Left colon (tissue), 2 donors: Measurements from ENCODE around the gene MAST4. TPM values are rescaled to one million over a fixed set of nuclear protein-coding genes. Genes with fewer than 3 reads are reported as not detected.

Experiments used
- ATAC-seq: fragments of 200-7000 bp; cut with Tn5 transposase; one replicate; pipeline ENCODE4 v1.9.1; 2020; ENCODE audit warnings: mild to moderate bottlenecking, moderate library complexity
- DNase-seq, 2 donors: peaks; one replicate each; pipeline ENCODE4 v3.0.0-alpha.2; 2020
- intact Hi-C, 2 donors: fragments of 100-400 bp; cut with DNase I in 1 of 2; cut with micrococcal nuclease in 1 of 2; formaldehyde crosslinking; loops; one replicate each; pipeline versions ENCODE4 v1.11.2 to v1.14.0; 2022; cut with DNase I, micrococcal nuclease
- total RNA-seq, 2 donors: library from RNA; stranded (reverse); fragmentation: NEBNext Ultra II Directional; extraction: Animal tissue kit (Norgen Biotek cat#: 25700); gene quantifications; one replicate each; pipeline ENCODE4 v1.2.1, GENCODE V29; 2021
- donor health status: DM: no; HTN: no; CAD: no.
- donor health status: DM: yes; HTN: yes; CAD: no.

The MAST4 gene
- total RNA-seq, 2 donors from 2014 or later: 12.8 to 20.5 TPM

GRCh38 chr5:66769839-66770617 is 173.8 kb downstream of the MAST4 start:
- ATAC-seq (no peak), DNase-seq (peak in 1 of 2 donors; percentile 8)
- intact Hi-C loops: no loop called here

- DNase-seq (no peak), ATAC-seq (no peak)
- intact Hi-C loops: no loop called here
Observed at GRCh38 chr5:66777868-66778267, 181.7 kb downstream of the MAST4 start.

DNA sequence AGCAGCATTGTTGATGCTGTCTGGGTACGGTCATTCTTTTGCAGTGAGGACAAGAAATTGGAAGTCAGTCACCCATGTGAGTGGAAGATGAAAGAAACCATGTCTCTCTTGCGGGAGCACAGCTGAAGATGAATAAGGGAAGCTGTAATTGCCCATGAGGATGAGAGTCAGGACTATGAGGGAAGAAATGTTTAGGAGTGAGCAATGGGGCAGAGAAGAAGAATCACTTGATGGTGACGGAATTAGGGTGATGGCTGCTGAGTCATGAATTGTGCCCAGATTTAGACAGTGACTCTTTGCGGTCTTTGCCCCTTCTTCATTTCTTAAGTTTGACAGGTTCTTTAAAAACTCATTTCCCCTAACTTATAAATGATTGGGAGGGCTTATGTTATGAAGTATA is 183.3 kb downstream of the MAST4 start:
- DNase-seq: no peak
- intact Hi-C loops: no loop called here
- no peak for ATAC-seq

DNA sequence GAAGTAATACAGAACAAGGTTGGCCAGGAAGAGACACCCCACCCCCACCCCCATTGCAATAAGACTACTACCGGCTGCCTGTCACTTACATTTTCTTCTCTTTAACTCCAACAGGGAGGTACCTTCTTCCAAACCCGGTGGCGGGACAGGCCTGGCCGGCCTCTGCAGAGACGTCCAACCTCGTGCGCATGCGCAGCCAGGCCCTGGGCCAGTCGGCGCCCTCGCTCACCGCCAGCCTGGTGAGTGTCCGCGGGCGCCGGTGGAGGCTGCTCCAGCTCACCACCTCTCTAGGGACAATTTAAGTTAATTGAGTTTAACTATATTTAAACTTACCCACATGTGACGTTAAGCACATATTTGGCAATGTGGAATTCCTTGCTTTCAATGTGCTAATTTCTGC is 192.4 kb downstream of the MAST4 start:
- DNase-seq: no peak
- no peak for ATAC-seq
- intact Hi-C loops: no loop called here

GRCh38 chr5:66789434-66789833 is 193.2 kb downstream of the MAST4 start:
- DNase-seq (no peak), ATAC-seq (no peak)
- intact Hi-C loops: no loop called here

DNA sequence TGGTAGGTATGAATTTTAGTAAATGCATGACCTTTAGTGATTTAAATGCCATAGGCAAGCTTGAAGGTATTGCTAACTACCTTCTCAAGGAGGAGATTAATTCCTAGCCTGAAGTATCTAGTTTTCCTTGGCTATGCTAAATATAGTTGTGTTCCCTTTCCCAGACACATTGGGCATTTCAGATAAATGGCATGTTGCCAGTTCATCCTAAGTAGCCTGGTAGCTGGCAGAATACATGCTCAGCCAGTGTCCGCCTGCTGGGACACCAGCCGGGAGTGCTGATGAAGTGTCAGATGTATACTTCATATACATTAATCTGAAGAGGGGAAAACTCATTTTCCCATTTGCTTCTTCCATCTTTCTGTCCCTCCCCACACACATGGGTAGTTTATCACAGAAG is 196.9 kb downstream of the MAST4 start:
- ATAC-seq: no peak

DNA sequence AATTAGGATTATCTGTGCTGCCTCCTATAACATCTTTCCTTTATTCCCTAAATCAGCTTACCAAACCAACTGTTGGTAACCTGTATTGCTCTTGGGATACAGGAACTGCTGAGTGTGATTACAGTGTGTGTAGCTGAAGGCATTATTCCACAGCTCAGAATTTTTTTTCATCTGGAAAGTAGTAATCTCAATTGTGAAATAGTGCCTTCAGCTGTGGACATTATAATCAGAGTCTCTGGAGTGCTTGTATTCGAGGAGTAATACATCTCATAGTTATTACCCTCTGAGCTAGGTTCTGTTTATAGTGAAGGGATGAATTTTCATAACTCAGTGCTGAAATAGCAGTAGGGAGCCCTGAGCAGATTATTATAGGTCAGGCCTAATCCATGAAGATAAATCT is 199.5 kb downstream of the MAST4 start:
- no peak for DNase-seq
- ATAC-seq: no peak
- intact Hi-C loops: no loop called here

More for the DNA sequence above, 196.9 kb downstream of the MAST4 start:
- intact Hi-C loops: no loop called here
- no peak for DNase-seq

GRCh38 chr5:66796305-66797292 is 200.4 kb downstream of the MAST4 start:
- no peak for DNase-seq
- no peak for ATAC-seq
- intact Hi-C loops: no loop called here

- DNase-seq (no peak), ATAC-seq (no peak)
- intact Hi-C loops: no loop called here
Observed at GRCh38 chr5:66802941-66803340, 206.7 kb downstream of the MAST4 start.

DNA sequence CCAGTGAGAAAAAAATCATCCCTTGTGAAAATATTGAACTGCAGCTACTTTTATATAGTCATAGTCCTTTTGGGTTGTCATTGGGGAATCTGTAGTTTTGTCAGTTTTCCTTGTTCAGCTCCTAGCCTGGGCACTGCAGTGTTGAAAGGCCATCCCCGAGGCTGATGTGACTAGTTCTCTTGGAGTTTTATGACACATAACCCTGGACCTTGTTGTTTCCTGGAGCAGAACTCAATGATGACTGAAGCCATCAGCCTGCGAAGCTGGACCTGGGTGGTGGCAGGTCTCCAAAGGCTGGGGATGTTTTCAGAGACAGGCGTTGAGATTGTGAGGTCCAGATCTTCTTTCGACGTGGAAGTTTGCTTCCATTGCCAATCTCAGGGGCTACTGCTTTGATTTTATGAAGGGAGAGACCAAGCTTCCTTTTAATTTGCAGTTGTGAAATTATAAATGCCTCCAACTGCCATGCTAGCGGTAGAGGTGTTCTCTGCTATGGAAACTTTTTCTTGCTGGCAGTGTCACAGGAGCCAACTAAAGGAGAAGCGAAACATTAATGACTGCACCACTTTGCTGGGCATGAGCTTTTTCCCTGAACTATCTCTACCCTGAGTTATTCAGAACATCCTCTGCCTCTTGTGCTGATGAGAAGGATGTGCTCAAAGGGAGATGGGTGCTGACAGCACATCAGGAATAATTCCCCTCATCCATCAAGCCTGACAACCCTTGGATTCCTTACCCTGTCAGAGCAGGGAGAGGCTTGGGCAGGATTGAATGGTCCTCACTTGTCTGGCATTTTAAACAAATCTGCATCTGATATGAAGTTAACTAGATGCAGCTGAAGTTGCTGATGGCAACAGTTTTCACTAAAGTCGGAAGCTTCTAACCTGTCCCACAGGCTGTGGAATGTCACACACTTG is 209.6 kb downstream of the MAST4 start:
- intact Hi-C loops: no loop called here
- DNase-seq (no peak), ATAC-seq (no peak)

- intact Hi-C loops: no loop called here
- peak; percentile 95 for ATAC-seq
- DNase-seq: no peak
Observed at GRCh38 chr5:66807743-66808142, 211.6 kb downstream of the MAST4 start.

GRCh38 chr5:66808663-66809062 is 212.5 kb downstream of the MAST4 start:
- intact Hi-C loops: no loop called here
- ATAC-seq: no peak

DNA sequence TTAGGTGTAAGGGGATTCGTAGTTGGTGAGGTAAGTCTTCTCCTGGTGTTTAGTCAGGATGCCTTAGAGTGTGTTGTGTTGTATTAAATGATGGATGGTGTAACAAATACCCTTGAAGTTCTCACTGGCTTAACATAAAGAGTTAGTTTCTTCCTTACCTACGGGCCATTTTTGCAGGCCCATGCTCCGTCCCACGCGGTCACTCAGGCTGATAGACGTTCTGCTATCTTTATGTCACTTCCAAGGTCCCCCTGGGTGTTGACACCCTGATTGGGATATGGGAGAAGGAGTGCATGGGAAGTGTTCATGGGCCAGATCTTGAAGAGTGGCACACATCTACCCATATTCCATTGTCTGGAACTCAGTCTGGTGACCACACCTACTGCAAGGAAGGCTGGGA is 214.0 kb downstream of the MAST4 start:
- DNase-seq: no peak
- intact Hi-C loops: loop anchor here in 1 of 2 donors (5.0 to 10.0 kb wide), 2 partner anchors 55 to 397 kb away; no protein-coding TSS in a partner anchor
- ATAC-seq: no peak

More at GRCh38 chr5:66808663-66809062, 212.5 kb downstream of the MAST4 start:
- DNase-seq: no peak

- no peak for ATAC-seq
- DNase-seq: no peak
- intact Hi-C loops: loop anchor here in 1 of 2 donors (5.0 to 10.0 kb wide), 2 partner anchors 54 to 396 kb away; no protein-coding TSS in a partner anchor
Observed at GRCh38 chr5:66810848-66811261, 214.7 kb downstream of the MAST4 start.

- no peak for ATAC-seq
- no peak for DNase-seq
- intact Hi-C loops: loop anchor here in 1 of 2 donors (5.0 to 10.0 kb wide), 2 partner anchors 53 to 395 kb away; no protein-coding TSS in a partner anchor
Observed at GRCh38 chr5:66812291-66812690, 216.1 kb downstream of the MAST4 start.

DNA sequence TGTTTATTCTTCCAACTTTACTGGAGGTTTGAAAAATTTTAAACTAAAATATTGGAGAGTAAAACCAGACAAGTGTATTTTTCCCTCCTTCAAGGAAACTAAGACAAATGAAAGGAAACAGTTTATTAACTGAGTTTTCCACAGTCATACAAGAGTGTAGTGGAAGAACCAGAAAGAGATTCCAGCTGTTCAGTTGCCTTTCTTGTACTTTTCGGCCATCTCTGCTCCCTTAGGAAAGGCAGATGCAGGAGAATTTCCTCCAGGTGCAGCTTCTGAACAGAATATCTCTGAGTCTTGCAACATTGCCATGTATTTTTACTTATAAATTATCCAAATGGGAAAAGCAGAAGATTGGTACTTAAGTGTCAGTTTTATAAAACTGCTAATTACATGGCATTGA is 217.1 kb downstream of the MAST4 start:
- ATAC-seq (no peak), DNase-seq (no peak)
- intact Hi-C loops: loop anchor here in 1 of 2 donors (5.0 to 10.0 kb wide), 2 partner anchors 51 to 394 kb away; no protein-coding TSS in a partner anchor

GRCh38 chr5:66814146-66814991 is 218.2 kb downstream of the MAST4 start:
- intact Hi-C loops: loop anchor here in 1 of 2 donors (5.0 to 10.0 kb wide), 2 partner anchors 50 to 393 kb away; no protein-coding TSS in a partner anchor
- DNase-seq: peak in 1 of 2 donors; percentile 26
- peak; percentile 65 for ATAC-seq
